Dendritic cell treated with granulocyte-macrophage colony-stimulating factor and Interleukin-4, amounts not matched to agents 40 ng/mL and 50 ng/mL, for 4 days (primary cell): Measurements from ENCODE around the gene ZNF136.

Source experiments
- H3K27ac Mint-ChIP-seq: one replicate; pipeline ENCODE4 v1.8.0; 2022; ENCODE audit warnings: mild to moderate bottlenecking, mixed read lengths
- H3K27me3 Mint-ChIP-seq: one replicate; pipeline ENCODE4 v1.8.0; 2022; ENCODE audit warnings: mild to moderate bottlenecking, mixed read lengths
- H3K36me3 Mint-ChIP-seq: one replicate; pipeline ENCODE4 v1.8.0; 2022; ENCODE audit warnings: low read depth, mixed read lengths
- H3K4me1 Mint-ChIP-seq: one replicate; pipeline ENCODE4 v1.8.0; 2022; ENCODE audit warnings: low read depth, mixed read lengths
- H3K4me3 Mint-ChIP-seq: one replicate; pipeline ENCODE4 v1.8.0; 2022; ENCODE audit warnings: mild to moderate bottlenecking, moderate library complexity, mixed read lengths
- H3K9me3 Mint-ChIP-seq: one replicate; pipeline ENCODE4 v1.8.0; 2022; ENCODE audit warnings: mixed read lengths
- intact Hi-C: fragments of 100-400 bp; cut with micrococcal nuclease; formaldehyde crosslinking; loops from one replicate; pipeline ENCODE4 v1.15.0; 2022

The ZNF136 gene

GRCh38 chr19:12217332-12217731, 54.4 kb downstream of the ZNF136 start:
- no peak overlapping the region for H3K27ac Mint-ChIP-seq
- H3K4me3 Mint-ChIP-seq: no peak overlapping the region
- intact Hi-C loops: no loop called here
- H3K36me3 Mint-ChIP-seq: no peaks in the 10 kb centered on the region
- H3K9me3 Mint-ChIP-seq: peaks cover 94% of the 10 kb centered on the region
- H3K27me3 Mint-ChIP-seq: no peaks in the 10 kb centered on the region
- H3K4me1 Mint-ChIP-seq: no peaks in the 10 kb centered on the region

GRCh38 chr19:12222980-12223630, 60.2 kb downstream of the ZNF136 start:
- intact Hi-C loops: no loop called here
- Mint-ChIP-seq H3K4me1 (no peaks in the 10 kb centered on the region), H3K4me3 (no peak overlapping the region), H3K9me3 (peaks cover 67% of the 10 kb centered on the region), H3K36me3 (peaks cover 8% of the 10 kb centered on the region), H3K27ac (no peak overlapping the region), H3K27me3 (no peaks in the 10 kb centered on the region)

- H3K27ac Mint-ChIP-seq: no peak overlapping the region
- no peaks in the 10 kb centered on the region for H3K27me3 Mint-ChIP-seq
- peaks cover 14% of the 10 kb centered on the region for H3K36me3 Mint-ChIP-seq
These were observed 61.8 kb downstream of the ZNF136 start for GRCh38 chr19:12224676-12225075.

GRCh38 chr19:12229990-12230389, 67.1 kb downstream of the ZNF136 start:
- peaks cover 44% of the 10 kb centered on the region for H3K36me3 Mint-ChIP-seq

More at GRCh38 chr19:12224676-12225075, 61.8 kb downstream of the ZNF136 start:
- Mint-ChIP-seq H3K4me1 (no peaks in the 10 kb centered on the region), H3K4me3 (no peak overlapping the region), H3K9me3 (peaks cover 59% of the 10 kb centered on the region)
- intact Hi-C loops: no loop called here

GRCh38 chr19:12230751-12231733, 68.1 kb downstream of the ZNF136 start:
- H3K9me3 Mint-ChIP-seq: peaks cover 67% of the 10 kb centered on the region
- intact Hi-C loops: no loop called here
- no peak overlapping the region for H3K27ac Mint-ChIP-seq
- no peak overlapping the region for H3K4me3 Mint-ChIP-seq
- H3K4me1 Mint-ChIP-seq: no peaks in the 10 kb centered on the region
- H3K36me3 Mint-ChIP-seq: peaks cover 49% of the 10 kb centered on the region
- no peaks in the 10 kb centered on the region for H3K27me3 Mint-ChIP-seq

More at GRCh38 chr19:12229990-12230389, 67.1 kb downstream of the ZNF136 start:
- intact Hi-C loops: no loop called here
- no peaks in the 10 kb centered on the region for H3K4me1 Mint-ChIP-seq
- H3K27ac Mint-ChIP-seq: no peak overlapping the region
- no peaks in the 10 kb centered on the region for H3K27me3 Mint-ChIP-seq
- H3K4me3 Mint-ChIP-seq: no peak overlapping the region
- peaks cover 67% of the 10 kb centered on the region for H3K9me3 Mint-ChIP-seq

- no peaks in the 10 kb centered on the region for H3K4me1 Mint-ChIP-seq
- no peaks in the 10 kb centered on the region for H3K27me3 Mint-ChIP-seq
- no peak overlapping the region for H3K4me3 Mint-ChIP-seq
- intact Hi-C loops: no loop called here
- H3K36me3 Mint-ChIP-seq: peaks cover 61% of the 10 kb centered on the region
- H3K9me3 Mint-ChIP-seq: peaks cover 86% of the 10 kb centered on the region
- no peak overlapping the region for H3K27ac Mint-ChIP-seq
These were observed 70.1 kb downstream of the ZNF136 start for GRCh38 chr19:12232961-12233360.

GRCh38 chr19:12237143-12237839, 74.4 kb downstream of the ZNF136 start:
- no peak overlapping the region for H3K27ac Mint-ChIP-seq
- intact Hi-C loops: no loop called here
- peaks cover 86% of the 10 kb centered on the region for H3K9me3 Mint-ChIP-seq
- no peaks in the 10 kb centered on the region for H3K27me3 Mint-ChIP-seq
- no peaks in the 10 kb centered on the region for H3K4me1 Mint-ChIP-seq
- H3K4me3 Mint-ChIP-seq: no peak overlapping the region
- H3K36me3 Mint-ChIP-seq: peaks cover 49% of the 10 kb centered on the region
